Esophagus muscularis mucosa (tissue), 4 donors: ENCODE measurements around the gene SERINC2.

Source experiments
- CTCF ChIP-seq, 3 experiments: fragments of 200-600 bp in 2 of 3; fragments of 450-650 bp in 1 of 3; sonication (generic) in 2 of 3; IDR thresholded peaks; one replicate each; pipeline ENCODE4 v1.5.1; 2017 to 2019; ENCODE audit warnings: antibody characterized with exemption in 3 of 3, mild to moderate bottlenecking in 2 of 3, moderate library complexity in 1 of 3
- EP300 ChIP-seq: sonication (generic); formaldehyde crosslinking; IDR thresholded peaks from one replicate; pipeline ENCODE4 v1.6.1; 2017; ENCODE audit warnings: antibody characterized with exemption
- POLR2AphosphoS5 ChIP-seq, 2 donors: sonication (generic); formaldehyde crosslinking; IDR thresholded peaks; one replicate each; pipeline ENCODE4 v1.6.1; 2017; ENCODE audit warnings: antibody characterized with exemption in 2 of 2

- TF ChIP-seq CTCF (IDR thresholded peaks at IDR 0.05) (no peak), POLR2AphosphoS5 (IDR thresholded peaks at IDR 0.05) (no peak), EP300 (no peak)
Measured at GRCh38 chr1:31445951-31446350, 32.9 kb downstream of the SERINC2 start.
